ENCODE measurements around the gene PAEP. TPM values are rescaled to one million over a fixed set of nuclear protein-coding genes. Genes with fewer than 3 reads are reported as not detected.

PAEP gene
- total RNA-seq, 1 experiment from 2014 or later, result not detected

GRCh38 chr9:135614821-135615665 lies 53.5 kb downstream of the PAEP start:
- DNase-seq (ENCODE audit: low spot score), result no peak

DNA sequence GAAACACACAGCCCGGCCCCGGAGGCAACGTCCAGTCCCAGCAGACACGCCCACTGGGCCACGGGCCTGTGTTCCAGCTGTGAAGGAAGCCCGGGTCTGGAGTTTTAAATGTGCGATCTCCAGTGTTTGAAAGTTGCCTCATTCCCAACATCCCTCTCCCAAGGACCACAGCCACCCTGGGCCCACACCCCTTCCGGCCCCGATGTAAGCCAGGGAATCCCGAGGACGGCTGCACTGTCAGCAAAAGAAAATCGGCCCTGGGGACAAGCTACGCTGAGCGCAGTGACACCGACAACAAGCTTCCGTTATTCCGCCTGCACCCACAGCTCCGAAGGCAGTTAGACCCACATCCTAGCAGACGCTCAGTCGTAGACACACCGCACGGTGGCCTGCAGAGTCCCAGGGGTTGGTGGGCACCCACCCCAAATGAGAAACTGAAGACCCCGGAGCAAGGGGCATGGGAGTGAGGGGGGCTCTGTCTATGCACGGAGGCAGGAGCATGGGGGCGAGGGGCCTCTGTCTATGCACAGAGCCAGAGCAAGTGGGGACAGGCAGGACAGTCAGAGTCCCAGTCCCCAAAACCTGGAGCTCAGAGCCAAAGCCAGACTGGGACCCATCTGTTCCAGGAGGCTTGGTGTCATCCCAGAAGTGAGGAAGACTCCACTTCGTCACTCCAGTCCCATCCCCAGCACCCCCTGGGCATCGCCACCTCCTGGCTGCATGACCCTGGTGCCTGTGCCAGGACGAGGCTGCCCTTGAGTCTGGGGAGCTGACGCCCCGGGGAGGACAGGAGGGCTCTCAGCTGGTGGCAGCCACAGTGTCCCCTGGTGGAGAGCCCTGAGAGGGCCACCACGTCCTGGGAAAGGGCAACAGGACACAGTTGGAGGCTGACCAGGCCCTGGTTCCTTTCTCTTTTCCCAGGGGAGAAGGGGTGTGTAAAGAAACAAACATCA lies 54.4 kb downstream of the PAEP start:
- no peak for DNase-seq (ENCODE audit: low spot score)

Other genes with a start within 250 kb of the PAEP start
- 40.1 and 41.0 TPM in 2 replicates for gene PPP1R26, start 82.0 kb upstream of the PAEP start, total RNA-seq (2014; rRNA removed; shearing (Covaris generic))
- gene MRPS2, start 61.1 kb upstream of the PAEP start, total RNA-seq (2014; rRNA removed; shearing (Covaris generic)), result 105 and 115 TPM in 2 replicates
- gene LCN1, start 40.3 kb upstream of the PAEP start, total RNA-seq (2014; rRNA removed; shearing (Covaris generic)), result not detected in 2 replicates
- gene OBP2A, start 15.6 kb upstream of the PAEP start, total RNA-seq (2014; rRNA removed; shearing (Covaris generic)), result not detected in 2 replicates
- not detected in 2 replicates for gene GLT6D1, start 77.8 kb downstream of the PAEP start, total RNA-seq (2014; rRNA removed; shearing (Covaris generic))
- gene LCN9, start 101.6 kb downstream of the PAEP start, total RNA-seq (2014; rRNA removed; shearing (Covaris generic)), result not detected in 2 replicates
- not detected in 2 replicates for gene SOHLH1, start 137.7 kb downstream of the PAEP start, total RNA-seq (2014; rRNA removed; shearing (Covaris generic))
- gene KCNT1, start 140.4 kb downstream of the PAEP start, total RNA-seq (2014; rRNA removed; shearing (Covaris generic)), result not detected in 2 replicates

All from HT-29 (cell line).